Measurements from ENCODE around the gene FNDC10.

GRCh38 chr1:1630965-1631781, 31.2 kb upstream of the FNDC10 start:
- no peak for TF ChIP-seq CTCF (IDR thresholded peaks at IDR 0.05)
- no peak for TF ChIP-seq POLR2A (IDR thresholded peaks at IDR 0.05)
